GM21526 (cell line): ENCODE measurements around the gene RETNLB.

Experiments
- ATAC-seq: cut with Tn5 transposase; IDR thresholded peaks from one replicate; pipeline ENCODE4 v1.9.1; 2021; ENCODE audit warnings: moderate library complexity; ENCODE audit not compliant: unreplicated experiment, low FRiP score

Gene RETNLB, protein sequence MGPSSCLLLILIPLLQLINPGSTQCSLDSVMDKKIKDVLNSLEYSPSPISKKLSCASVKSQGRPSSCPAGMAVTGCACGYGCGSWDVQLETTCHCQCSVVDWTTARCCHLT

DNA sequence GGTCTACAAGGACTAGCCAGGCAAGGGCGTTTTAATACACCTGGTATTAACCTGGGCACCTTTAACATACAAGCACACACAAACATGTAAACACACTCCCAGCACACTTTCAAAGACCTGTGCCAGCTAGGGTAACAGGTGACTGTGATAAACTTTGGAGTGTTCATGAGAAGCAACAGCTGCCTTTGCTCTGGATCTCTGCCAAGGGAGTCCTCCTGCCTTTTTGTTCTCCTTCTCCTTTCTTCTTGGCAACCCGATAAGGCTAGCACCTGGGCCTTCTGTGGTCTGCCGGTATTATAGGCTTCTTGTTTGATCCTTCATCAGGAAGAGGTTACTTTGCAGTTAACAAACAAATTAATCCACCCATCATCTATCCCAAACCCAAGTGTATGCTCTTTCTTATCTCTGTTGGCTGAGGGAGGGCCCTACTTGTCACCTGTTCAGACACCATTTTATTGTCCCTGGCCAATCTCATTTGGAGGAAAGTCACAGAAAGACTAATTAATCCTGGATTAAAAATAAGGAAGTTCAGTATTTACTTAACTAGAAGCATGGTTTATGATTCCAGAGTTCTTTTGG is at the start of gene RETNLB:
Gene RETNLB (minus strand): TSS at position 7 of the 579 bp plus-strand sequence. CDS start 225 bp downstream, outside the sequence.
- no peak for ATAC-seq

DNA sequence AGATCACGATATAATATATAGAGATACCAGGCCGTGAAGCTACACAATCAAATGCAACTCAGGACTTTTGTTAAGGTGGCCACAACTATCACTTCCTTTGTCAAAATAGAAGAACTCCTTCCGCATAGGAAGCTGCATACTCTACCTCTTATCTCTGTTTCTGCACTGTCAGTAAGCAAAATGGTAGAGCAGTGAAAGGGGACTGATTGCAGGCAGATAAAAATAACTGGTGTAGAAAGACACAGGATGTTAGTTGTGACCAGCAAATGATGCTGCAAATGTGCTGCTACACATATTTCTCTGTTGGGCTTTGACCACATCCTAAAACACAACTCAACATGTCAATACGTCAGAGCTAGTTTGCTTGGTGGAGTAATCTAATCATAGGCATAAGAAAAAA is 49.1 kb upstream of the RETNLB start:
- ATAC-seq = peak; percentile 69

DNA sequence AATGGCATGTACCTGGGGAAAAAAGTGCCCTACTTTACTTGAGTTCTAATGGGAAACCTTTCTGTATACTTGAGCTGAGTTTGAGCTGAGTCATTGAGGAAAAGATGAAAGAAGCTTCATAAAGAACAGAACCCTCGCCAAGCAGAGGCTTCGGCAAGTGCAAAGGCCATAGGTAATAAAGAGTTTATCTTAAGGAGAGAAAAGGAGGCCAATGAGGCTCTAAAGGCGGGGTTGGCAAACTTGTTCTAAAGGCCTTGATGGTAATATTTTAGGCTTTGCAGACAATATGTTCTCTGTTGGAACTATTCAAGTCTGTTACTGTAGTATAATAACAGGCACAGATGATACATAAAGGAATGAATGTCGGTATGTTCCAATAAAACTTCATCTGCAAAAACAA is 47.8 kb upstream of the RETNLB start:
- no peak for ATAC-seq

DNA sequence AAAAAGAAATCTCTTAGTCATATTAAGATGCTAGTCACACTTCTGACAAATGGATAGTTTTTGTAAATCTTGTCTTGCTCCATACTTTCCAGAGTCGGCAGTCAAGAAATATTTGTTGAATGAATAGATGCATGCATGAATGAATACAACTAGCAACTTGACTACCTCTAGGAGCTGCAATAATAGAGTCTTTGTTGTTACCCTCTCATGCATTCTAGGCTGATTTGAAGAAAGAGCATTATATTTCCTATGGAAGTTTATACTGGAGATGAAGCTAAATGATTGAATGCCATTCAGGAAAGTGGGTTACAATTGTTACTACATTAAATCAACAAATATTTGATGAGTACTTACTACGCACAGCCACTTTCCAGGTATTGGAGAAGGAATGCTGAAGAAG is 47.2 kb upstream of the RETNLB start:
- ATAC-seq = no peak

DNA sequence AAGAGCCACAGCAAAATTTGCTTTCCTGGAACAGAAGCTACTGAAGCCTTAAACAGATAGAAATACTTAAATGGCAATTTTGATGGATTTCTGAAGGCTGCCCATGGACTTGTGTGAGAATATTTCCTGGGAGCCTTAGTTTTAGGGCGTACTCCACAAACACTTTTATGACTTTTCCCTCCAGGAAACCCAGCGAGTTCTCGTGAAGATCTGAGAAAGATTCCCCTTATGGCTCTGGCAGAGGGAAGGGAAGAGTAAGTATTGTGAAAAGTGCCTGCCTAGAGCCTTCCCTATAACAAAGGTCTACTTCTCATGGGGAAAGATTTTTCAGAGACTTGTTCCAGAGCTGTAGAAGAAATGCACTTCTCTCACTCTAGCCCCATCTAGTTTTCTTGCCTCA is 34.3 kb upstream of the RETNLB start:
- no peak for ATAC-seq

DNA sequence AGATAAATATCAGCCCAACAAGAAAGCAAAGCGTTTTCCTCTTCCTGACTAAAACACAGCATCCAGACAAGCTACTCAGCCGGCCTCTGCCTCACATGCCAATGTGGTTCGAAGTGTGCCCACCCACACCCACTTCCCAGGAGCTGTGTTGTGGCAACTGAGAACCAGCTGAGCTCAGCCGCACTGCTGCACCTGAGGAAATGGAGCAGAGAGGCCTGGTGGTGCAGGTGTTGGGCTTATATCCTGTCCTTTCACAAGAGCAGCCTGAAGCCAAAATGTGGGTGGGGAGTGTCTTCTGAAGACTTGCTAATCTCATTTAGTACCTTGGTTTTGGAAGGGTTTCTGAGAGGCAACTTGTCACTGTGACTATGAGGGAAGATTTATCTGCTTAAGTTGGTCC is 23.0 kb upstream of the RETNLB start:
- ATAC-seq = no peak

DNA sequence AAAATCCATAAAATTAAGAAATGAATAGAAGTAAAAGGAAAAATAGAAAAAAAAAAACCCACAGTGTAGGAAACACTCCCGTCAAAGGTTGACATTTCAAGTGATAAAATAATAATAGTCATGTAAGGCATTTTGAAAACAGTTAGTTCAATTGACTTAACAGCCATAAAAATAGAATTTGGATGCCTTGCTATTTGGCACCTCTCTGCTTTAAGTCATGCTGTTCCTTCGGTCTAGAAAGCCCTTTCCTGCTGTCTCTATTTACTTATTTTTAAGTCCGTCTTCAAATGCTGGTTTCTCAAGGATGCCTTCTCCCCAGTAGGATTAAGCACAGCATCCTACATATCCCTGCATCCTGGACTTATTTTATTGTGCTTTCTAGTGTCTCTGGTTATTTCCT is 22.3 kb upstream of the RETNLB start:
- no peak for ATAC-seq

DNA sequence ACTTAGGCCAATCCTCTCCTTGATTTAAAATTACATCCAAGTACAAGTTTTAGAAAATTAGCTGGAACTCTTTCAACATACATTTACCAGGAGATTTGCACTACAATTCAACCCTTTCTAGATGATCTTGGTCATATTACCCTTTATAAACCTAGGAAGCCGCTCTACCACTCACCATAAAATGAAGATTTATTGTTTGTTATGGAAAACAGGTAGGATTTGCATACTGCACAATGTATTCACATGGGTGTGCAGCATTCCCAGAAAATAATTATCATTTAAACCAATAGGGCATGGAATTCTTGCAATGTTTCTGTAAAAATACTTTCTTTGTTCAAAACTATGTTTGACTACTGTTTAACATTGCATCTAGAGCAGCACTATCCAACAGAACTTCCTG is 18.4 kb upstream of the RETNLB start:
- no peak for ATAC-seq

DNA sequence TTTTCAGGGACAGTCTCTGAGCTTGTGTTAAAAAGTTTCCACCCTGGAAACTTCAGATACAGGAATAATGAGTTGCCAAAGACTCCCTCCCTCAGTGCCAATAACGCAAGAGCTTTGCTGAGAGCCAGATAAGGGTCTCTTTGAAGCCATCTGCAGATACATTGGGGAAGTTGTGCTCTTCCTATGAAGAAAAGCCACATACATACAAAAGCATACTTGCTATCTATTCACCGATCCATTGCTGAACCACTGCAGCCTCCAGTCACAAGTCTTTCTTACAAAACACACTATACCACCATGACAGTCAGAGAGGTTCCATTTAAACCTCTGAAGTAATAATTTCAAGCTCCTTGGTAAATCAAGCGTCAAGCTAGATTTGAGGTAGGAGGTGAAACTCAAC is 10.0 kb upstream of the RETNLB start:
- ATAC-seq = no peak

DNA sequence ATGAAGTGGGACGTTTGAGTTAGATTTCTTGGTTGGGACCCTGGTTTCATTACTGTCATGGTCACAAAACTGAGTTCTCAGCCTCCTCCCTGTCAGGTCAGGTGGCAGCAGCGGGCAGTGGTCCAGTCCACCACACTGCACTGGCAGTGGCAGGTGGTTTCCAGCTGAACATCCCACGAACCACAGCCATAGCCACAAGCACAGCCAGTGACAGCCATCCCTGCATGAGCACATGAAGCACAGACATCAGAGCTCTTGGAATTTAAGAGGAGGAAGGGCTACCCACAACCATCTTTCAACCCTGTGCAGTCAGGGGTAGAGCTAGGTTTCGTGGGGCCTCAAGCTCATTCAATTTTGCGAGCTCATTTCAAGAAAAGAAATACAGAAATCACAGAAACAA is 1.5 kb downstream of the RETNLB start:
- ATAC-seq = no peak

DNA sequence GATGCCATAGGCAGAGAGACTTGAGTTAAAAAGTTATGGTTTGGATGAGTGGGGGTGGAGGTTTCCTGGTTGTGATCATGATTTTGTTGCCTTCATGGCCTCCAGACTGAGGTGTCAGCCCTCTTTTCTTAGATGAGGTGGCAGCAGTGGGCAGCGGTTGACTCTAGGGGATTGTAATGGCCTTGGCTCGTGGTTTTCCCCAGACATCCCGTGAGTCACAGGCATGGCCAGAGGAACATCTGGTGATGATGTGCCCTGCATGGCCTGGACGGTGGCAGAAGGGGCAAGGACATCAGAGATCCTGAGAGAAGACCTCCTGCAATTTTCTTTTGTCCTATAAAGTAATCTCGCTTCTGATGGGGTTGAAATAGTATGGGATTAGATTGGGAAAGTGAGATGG is 12.4 kb downstream of the RETNLB start:
- ATAC-seq = no peak

DNA sequence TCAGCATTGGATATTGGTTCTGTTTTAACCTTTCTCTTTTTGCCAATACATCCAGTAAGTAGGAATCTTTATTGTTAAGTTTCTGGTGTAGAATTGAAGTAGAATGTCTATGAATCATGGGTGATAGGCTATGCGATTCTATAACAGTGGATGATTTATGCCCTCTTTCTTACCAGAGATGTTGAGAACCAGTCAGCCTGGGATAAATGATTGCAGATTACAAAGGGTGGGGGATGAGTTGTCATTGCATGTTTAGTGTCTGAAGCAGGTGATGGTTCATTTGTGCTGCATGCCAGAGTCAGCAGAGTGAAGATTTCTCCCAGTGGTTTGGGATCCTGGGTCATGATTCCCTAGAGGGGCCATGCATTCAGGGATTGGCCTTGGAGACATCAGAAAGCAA is 14.3 kb downstream of the RETNLB start:
- ATAC-seq = no peak

DNA sequence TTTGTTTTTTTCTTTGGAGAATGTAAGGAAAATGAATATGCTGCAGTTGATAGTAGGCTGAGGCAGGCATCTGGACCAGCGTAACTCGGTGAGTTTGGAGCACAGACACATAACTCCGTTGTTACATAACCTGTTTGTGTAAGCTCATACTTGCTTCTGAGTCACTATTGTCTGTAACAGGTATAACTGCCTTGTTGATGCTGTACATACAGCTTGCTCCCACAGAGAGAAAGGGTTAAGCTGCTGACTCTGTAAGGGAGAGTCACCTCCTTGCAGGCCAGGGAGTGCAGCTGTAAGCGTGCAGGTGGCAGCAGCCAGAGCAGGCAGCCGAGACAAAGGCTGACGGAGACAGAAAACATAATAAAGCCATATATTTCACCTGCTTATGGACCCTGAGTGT is 20.4 kb downstream of the RETNLB start:
- ATAC-seq = no peak

DNA sequence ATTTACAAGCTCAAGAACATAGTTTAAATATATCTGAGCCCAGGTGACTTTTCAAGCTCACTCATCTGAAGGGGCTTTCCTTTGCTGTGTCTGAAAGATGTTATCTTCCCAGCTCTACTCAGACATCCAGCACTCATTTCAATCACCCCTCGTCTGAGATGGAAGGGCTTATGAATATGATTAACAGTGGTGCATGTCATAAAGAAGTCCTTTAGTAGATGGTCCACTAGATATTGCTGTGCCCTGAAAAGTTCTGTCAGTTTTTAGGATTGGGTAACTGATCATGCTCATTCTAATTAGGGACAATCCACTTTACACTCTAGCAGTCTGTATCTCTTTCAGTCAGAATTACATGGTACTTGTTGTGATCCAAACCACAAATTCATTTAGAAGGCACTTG is 28.3 kb downstream of the RETNLB start:
- ATAC-seq = no peak

DNA sequence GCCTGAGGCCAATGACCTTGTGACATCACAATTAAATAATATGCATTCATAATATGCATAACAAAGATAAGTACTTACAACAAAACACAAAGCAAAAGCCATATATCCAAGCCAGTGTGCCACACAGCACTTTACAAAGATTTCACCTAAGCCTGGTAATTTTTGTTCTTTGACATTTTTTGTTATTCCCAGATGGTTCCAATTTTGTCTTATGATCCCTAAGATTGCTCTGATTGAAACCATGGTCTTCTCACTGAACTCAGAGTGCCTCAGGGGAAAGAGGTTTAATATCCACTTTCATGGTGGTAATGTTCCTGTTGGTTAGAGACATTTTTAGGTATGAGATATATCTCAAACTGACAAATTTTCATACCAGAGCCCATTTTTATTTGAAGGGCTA is 29.1 kb downstream of the RETNLB start:
- no peak for ATAC-seq

DNA sequence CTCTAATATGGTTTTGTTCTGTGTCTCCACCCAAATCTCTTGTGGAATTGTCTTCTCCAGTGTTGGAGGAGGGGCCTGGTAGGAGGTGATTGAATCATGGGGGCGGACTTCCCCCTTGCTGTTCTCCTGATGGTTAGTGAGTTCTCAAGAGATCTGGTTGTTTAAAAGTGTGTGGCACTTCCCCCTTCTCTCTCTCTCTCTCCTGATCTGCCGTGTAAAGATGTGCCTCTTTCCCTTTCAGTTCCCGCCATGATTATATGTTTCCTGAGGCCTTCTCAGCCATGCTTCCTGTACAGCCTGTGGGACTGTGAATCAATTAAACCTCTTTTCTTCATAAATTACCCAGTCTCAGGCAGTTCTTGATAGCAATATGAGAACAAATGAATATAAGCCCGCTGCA is 33.1 kb downstream of the RETNLB start:
- ATAC-seq = no peak

DNA sequence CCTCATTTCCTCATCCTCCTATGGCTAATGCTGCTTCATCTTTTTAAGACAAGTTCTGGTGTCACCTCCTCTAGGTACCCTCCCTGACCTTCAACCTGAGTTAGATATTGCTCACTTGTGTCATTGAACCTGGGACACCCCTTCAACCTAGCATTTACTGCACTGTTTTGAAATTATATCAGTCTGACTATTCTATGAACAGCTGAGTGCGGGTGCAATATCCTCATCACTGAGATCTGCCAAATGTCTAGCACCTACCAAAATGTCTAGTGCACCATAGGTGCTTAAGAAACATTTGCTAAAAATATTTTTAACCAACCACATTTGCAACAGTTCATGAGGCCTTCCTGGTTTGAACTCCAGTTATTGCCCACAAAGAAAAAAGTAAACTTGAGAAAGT is 34.5 kb downstream of the RETNLB start:
- no peak for ATAC-seq

DNA sequence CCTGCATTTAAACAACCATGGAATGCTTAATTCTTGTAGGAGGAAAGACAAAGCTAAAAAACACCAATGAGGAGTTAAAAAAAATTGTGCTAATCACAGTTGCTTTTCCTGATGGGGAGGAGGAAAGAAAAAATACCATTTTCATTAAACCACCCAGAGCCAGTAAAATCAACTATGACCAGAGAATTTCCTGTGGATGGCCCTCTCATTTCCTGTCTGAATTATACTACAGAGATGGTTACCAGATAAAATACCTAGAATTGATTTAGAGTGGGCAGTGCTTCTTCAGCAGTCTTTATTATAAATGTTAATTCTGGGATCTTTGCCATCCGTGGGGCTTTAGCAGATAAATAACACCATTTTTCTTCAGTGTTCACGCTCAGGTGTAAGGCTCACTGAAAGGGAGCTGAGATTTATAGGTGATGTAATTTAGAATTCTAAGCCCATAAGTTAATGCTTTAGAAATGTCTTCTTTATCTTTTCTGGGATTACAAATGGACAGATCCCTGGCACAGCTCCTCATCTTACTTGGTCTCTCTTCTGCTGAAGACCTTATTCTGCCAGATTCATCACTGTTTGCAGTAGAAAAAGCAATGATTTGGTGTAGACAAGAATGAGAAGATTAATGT is 37.9 kb downstream of the RETNLB start:
- no peak for ATAC-seq

DNA sequence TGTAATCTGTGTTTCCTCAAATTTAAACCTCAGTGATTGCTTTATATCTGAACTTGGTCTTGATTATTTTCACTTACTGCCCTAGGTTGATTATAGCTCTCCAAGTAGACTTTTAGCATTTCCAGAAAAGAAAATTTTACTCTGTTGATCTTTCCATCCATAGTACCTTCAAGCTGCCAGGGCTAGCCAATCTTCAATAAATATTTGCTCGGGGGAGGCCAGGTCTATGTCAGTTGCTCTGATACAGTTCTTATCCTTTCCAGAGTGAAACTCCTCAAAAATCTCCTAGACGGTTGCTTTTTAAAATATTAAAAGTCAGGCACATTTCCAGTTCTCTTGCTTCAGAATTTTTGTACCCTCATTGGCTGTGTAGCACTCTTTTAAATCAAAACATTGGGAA is 38.8 kb downstream of the RETNLB start:
- ATAC-seq = no peak

DNA sequence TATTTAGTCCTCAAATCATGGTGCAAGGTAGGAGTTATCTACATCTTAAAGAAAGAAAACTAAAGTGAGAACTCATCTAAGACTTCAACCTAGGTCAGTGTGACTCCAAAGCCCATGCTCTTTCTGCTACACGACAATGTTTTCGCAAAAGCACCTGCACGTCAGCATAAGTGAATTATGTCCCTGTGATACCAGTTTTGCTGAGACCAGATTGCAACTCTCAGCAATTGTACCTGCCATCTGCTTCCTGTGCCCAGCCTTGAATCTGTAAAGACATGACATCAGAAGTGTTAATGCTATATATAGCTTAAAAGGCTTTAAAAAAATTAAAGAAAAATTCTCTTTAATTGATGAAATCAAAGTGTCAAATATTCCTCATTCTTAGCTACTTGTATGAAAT is 43.4 kb downstream of the RETNLB start:
- no peak for ATAC-seq

DNA sequence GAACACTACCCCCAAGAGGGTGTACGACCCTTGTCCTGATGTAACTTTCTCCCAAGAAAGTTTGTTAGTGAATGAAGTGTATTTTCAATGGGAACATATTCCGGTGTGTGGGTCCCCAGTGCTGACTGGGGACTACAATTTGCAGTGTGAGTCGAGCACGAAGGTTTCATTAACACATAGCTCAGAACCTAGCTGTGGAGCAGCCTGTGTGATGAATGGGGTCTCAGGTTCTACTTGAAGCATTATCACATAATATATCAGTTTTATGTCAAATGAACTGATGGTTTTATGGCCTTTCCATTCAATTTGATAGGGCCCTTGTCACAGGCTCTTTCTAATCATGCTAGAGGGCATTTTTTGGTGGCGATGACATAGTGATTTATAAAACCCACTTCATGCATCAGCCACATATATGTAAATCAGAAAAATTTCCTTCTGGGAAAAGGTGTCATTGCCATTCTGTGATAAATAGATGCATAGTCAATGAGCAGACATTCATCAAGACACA is 44.1 kb downstream of the RETNLB start:
- ATAC-seq = no peak
